A673 (cell line): ENCODE measurements around the gene PDE9A.

Experiments used
- EZH2 ChIP-seq: fragments of 200-600 bp; sonication (generic); IDR thresholded peaks from 2 replicates; pipeline ENCODE4 v1.6.1; 2017; ENCODE audit warnings: borderline replicate concordance, low read depth, mild to moderate bottlenecking, mixed read lengths, antibody characterized with exemption, low read length; ENCODE audit not compliant: poor library complexity, severe bottlenecking
- TF ChIP-seq, protein P1 (sequence below): fragments of 300-800, 200-600 bp; sonication (generic); conservative IDR thresholded peaks from 2 replicates; pipeline ENCODE4 v1.5.1; 2017; ENCODE audit warnings: low read depth, mild to moderate bottlenecking, antibody characterized with exemption, low read length, moderate library complexity, mixed read lengths

DNA sequence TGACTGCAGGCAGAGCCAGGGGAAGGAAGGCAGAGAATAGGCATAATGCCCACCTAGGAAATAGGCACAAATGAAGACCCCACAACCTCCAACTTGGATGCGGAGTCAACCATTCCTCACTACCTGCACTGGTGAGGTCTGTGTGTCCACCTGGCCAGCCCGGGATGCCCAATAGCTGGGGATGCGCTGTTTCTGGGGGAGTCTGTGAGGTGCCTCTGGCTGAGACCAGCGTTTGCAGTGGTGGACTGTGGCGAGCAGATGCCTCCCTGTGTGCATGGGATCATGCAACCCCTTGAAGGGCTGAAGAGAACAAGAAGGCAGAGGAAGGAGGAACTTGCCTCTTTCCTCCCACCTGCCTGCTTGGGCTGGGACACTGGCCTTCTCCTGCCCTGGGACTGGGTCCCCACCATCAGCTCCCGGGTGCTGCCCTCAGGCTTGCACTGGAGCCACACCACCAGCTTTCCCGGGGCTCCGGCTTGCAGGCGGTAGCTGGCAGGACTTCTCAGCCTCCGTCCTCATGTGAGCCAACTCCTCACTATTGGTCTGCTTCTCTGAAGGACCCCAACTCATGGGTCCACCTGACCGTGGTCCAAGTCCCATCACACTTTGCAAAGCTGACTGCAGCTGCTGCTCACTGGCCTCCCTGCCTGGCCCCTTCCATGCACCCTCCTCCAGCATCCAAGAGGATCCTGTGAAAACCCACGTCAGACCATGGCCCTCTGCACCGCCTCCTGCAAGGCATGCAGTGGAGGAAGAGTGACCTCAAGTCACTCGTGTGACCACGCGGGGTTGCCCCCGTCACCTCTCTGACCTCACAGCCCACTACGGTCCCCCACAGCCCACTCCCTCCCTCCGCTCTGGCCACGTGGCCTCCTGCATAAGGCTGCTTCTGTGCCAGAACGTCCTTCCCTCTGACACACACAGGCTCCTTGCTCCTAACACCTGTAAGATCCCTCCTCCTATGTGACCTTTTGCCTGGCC is 2.7 kb upstream of the PDE9A start:
- TF ChIP-seq, protein P1, sequence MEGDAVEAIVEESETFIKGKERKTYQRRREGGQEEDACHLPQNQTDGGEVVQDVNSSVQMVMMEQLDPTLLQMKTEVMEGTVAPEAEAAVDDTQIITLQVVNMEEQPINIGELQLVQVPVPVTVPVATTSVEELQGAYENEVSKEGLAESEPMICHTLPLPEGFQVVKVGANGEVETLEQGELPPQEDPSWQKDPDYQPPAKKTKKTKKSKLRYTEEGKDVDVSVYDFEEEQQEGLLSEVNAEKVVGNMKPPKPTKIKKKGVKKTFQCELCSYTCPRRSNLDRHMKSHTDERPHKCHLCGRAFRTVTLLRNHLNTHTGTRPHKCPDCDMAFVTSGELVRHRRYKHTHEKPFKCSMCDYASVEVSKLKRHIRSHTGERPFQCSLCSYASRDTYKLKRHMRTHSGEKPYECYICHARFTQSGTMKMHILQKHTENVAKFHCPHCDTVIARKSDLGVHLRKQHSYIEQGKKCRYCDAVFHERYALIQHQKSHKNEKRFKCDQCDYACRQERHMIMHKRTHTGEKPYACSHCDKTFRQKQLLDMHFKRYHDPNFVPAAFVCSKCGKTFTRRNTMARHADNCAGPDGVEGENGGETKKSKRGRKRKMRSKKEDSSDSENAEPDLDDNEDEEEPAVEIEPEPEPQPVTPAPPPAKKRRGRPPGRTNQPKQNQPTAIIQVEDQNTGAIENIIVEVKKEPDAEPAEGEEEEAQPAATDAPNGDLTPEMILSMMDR = no peak
- TF ChIP-seq EZH2 = no peak
